Esophagus squamous epithelium (tissue), 5 donors: ENCODE measurements around the gene LMBR1L. TPM values are rescaled to one million over a fixed set of nuclear protein-coding genes. Genes with fewer than 3 reads are reported as not detected.

Experiments
- DNase-seq: peaks from one replicate; lab custom pipeline; 2025; lab: John Stamatoyannopoulos, UW
- H3K27ac ChIP-seq, 4 donors: fragments of 200-600 bp; sonication (generic); one replicate each; pipeline ENCODE4 v1.5.1; 2016 to 2019; ENCODE audit warnings: mild to moderate bottlenecking in 1 of 4
- H3K27me3 ChIP-seq, 4 donors: fragments of 200-600 bp; sonication (generic); 1 replicate in 3 of 4; 2 replicates in 1 of 4; pipeline versions ENCODE4 v1.5.1 to v1.6.0; 2017 to 2021; ENCODE audit warnings: antibody characterized with exemption in 1 of 4
- H3K36me3 ChIP-seq, 3 donors: fragments of 200-600 bp; sonication (generic); one replicate each; pipeline ENCODE4 v1.5.1; 2016 to 2019
- H3K4me1 ChIP-seq, 3 donors: fragments of 200-600 bp; sonication (generic); one replicate each; pipeline ENCODE4 v1.5.1; 2017 to 2019
- H3K4me3 ChIP-seq, 4 donors: fragments of 200-600 bp; sonication (generic); 1 replicate in 3 of 4; 2 replicates in 1 of 4; pipeline ENCODE4 v1.5.1; 2016 to 2019; ENCODE audit warnings: mild to moderate bottlenecking in 2 of 4, moderate library complexity in 1 of 4
- H3K9me3 ChIP-seq, 3 donors: fragments of 200-600 bp; sonication (generic); one replicate each; pipeline ENCODE4 v1.5.1; 2016 to 2019
- CTCF ChIP-seq, 6 experiments: fragments of 450-650 bp in 4 of 6; fragments of 200-600 bp in 2 of 6; sonication (generic) in 2 of 6; IDR thresholded peaks; one replicate each; pipeline ENCODE4 v1.5.1; 2016 to 2019; ENCODE audit warnings: antibody characterized with exemption in 6 of 6, mild to moderate bottlenecking in 4 of 6, moderate library complexity in 4 of 6
- POLR2A ChIP-seq, 4 donors: fragments of 450-650 bp; IDR thresholded peaks; one replicate each; pipeline ENCODE4 v1.6.1; 2017; ENCODE audit warnings: antibody characterized with exemption in 4 of 4, mild to moderate bottlenecking in 4 of 4, moderate library complexity in 3 of 4
- WGBS, 2 donors: methylation state at CpG; one replicate each; pipeline ENCODE4 v1.1.5; 2018; 5-methylcytosine and 5-hydroxymethylcytosine counted together
- intact Hi-C: fragments of 100-400 bp; cut with DNase I; formaldehyde crosslinking; loops from one replicate; pipeline ENCODE4 v1.15.0; 2022
- total RNA-seq, 4 donors: library from RNA; depleted of rRNA; stranded (reverse); fragments of >200 nt; gene quantifications; one replicate each; pipeline ENCODE4 v1.1.0, GENCODE V29; 2016
- donor health status: DM: yes; HTN: yes; CAD: no.

LMBR1L gene
- total RNA-seq, 4 donors from 2014 or later, result 13.7 to 41.8 (median 27.8) TPM

GRCh38 chr12:49094160-49094974, 16.3 kb downstream of the LMBR1L start, which contains the start of gene DHH:
TSS of gene DHH (minus strand) at chr12:49094801. CDS start at chr12:49094512, 289 bp downstream.
- TF ChIP-seq CTCF (IDR thresholded peaks at IDR 0.05) (no peak), POLR2A (IDR thresholded peaks at IDR 0.05) (no peak)
- Histone ChIP-seq H3K4me1 (peaks cover 40 to 56% (median 51%) of the 10 kb centered on the region in 3 donors), H3K27me3 (peaks cover 21 to 57% (median 30%) of the 10 kb centered on the region in 4 donors), H3K27ac (peak within 1 kb of the TSS in 2 of 4 donors; percentile 5 to 14), H3K9me3 (no peaks in the 10 kb centered on the region), H3K36me3 (peaks cover 5 to 35% (median 8%) of the 10 kb centered on the region in 3 donors), H3K4me3 (peak within 1 kb of the TSS in 3 of 4 donors; percentile 27 to 59 (median 32))
- intact Hi-C loops, result loop anchor here (10.0 kb wide), 1 partner anchor 140 kb away; no protein-coding TSS in a partner anchor
- WGBS, 2 donors, result 0% methylated on average over 4 of the region's 49 CpGs; no CpG with 5 or more reads in 1 of the 2 donors
- no peak for DNase-seq

- 2 to 3% methylated on average over 9 of the region's 9 CpGs for WGBS, 2 donors
- intact Hi-C loops, result loop anchor here (10.0 kb wide), 1 partner anchor 141 kb away; no protein-coding TSS in a partner anchor
- peak overlapping the region in 3 of 4 donors; percentile 27 to 59 (median 32) for H3K4me3 ChIP-seq
- peaks cover 42 to 62% (median 52%) of the 10 kb centered on the region in 3 donors for H3K4me1 ChIP-seq
- peaks cover 21 to 63% (median 36%) of the 10 kb centered on the region in 4 donors for H3K27me3 ChIP-seq
- no peak for TF ChIP-seq POLR2A (IDR thresholded peaks at IDR 0.05)
- H3K36me3 ChIP-seq, result peaks cover 4 to 29% (median 8%) of the 10 kb centered on the region in 3 donors
- DNase-seq, result no peak
- peak overlapping the region in 2 of 4 donors; percentile 5 to 14 for H3K27ac ChIP-seq
- H3K9me3 ChIP-seq, result no peaks in the 10 kb centered on the region
Observed at GRCh38 chr12:49093792-49094159, 16.9 kb downstream of the LMBR1L start.

GRCh38 chr12:49092816-49093406, 17.7 kb downstream of the LMBR1L start:
- Histone ChIP-seq H3K9me3 (no peaks in the 10 kb centered on the region), H3K36me3 (peaks cover 0 to 21% (median 8%) of the 10 kb centered on the region in 3 donors), H3K4me3 (peak overlapping the region in 1 of 4 donors; percentile 55), H3K4me1 (peaks cover 42 to 71% (median 61%) of the 10 kb centered on the region in 3 donors), H3K27me3 (peaks cover 21 to 69% (median 37%) of the 10 kb centered on the region in 4 donors), H3K27ac (peak overlapping the region in 2 of 4 donors; percentile 5 to 50)
- TF ChIP-seq POLR2A (IDR thresholded peaks at IDR 0.05), result no peak
- no peak for TF ChIP-seq CTCF (IDR thresholded peaks at IDR 0.05)
- intact Hi-C loops, result loop anchor here (10.0 kb wide), 1 partner anchor 142 kb away; no protein-coding TSS in a partner anchor
- 46 to 55% methylated on average over 3 to 4 of the region's 4 CpGs for WGBS, 2 donors
- no peak for DNase-seq

GRCh38 chr12:49092086-49092815, 18.4 kb downstream of the LMBR1L start:
- Histone ChIP-seq H3K36me3 (peaks cover 0 to 14% (median 3%) of the 10 kb centered on the region in 3 donors), H3K4me3 (peak overlapping the region in 3 of 4 donors; percentile 18 to 55 (median 30)), H3K4me1 (peaks cover 42 to 75% (median 63%) of the 10 kb centered on the region in 3 donors), H3K27ac (peak overlapping the region in 2 of 4 donors; percentile 30 to 50), H3K27me3 (peaks cover 21 to 69% (median 37%) of the 10 kb centered on the region in 4 donors), H3K9me3 (no peaks in the 10 kb centered on the region)
- intact Hi-C loops, result loop anchor here (10.0 kb wide), 1 partner anchor 143 kb away; no protein-coding TSS in a partner anchor
- no peak for DNase-seq
- TF ChIP-seq POLR2A (IDR thresholded peaks at IDR 0.05) (no peak), CTCF (IDR thresholded peaks at IDR 0.05) (no peak)
- 3 to 14% methylated on average over 9 to 11 of the region's 32 CpGs for WGBS, 2 donors

GRCh38 chr12:49091836-49092085, 18.9 kb downstream of the LMBR1L start:
- peak overlapping the region in 3 of 4 donors; percentile 18 to 55 (median 30) for H3K4me3 ChIP-seq
- DNase-seq, result no peak
- H3K27me3 ChIP-seq, result peaks cover 21 to 69% (median 37%) of the 10 kb centered on the region in 4 donors
- H3K4me1 ChIP-seq, result peaks cover 42 to 75% (median 63%) of the 10 kb centered on the region in 3 donors
- H3K36me3 ChIP-seq, result peaks cover 0 to 9% (median 0%) of the 10 kb centered on the region in 3 donors
- no peaks in the 10 kb centered on the region for H3K9me3 ChIP-seq
- no peak for TF ChIP-seq CTCF (IDR thresholded peaks at IDR 0.05)
- no peak for TF ChIP-seq POLR2A (IDR thresholded peaks at IDR 0.05)
- H3K27ac ChIP-seq, result peak overlapping the region in 1 of 4 donors; percentile 50
- WGBS, 2 donors, result 0% methylated on average over 2 of the region's 14 CpGs; no CpG with 5 or more reads in 1 of the 2 donors
- intact Hi-C loops, result loop anchor here (10.0 kb wide), 1 partner anchor 143 kb away; no protein-coding TSS in a partner anchor
